ENCODE data around the gene AK1. TPM values are rescaled to one million over a fixed set of nuclear protein-coding genes. Genes with fewer than 3 reads are reported as not detected.

Gene AK1
- total RNA-seq, 1 experiment from 2014 or later = 39.2 TPM

- ChIA-PET POLR2A (interaction anchor here (0.6 kb wide), 1 partner anchor 61 kb away, joined by 3 read pairs; no protein-coding TSS in a partner anchor), CTCF (interaction anchor here (0.6 to 1.4 kb wide), 2 partner anchors 28 to 334 kb away, joined by 3 to 6 read pairs; no protein-coding TSS in a partner anchor)
- no peaks in the 10 kb centered on the region for H3K27me3 ChIP-seq (replicated peaks; ENCODE audit: control insufficient read depth, insufficient read depth, low read length)
- intact Hi-C loops (cut with micrococcal nuclease; ENCODE audit: unreplicated experiment) = no loop called here
- H3K9me3 ChIP-seq = peaks cover 17% of the 10 kb centered on the region
- no peaks in the 10 kb centered on the region; the same call in 1 of the 2 replicates for H3K4me1 ChIP-seq
- H3K36me3 ChIP-seq (ENCODE audit: control insufficient read depth, insufficient read depth, low read length) = no peaks in the 10 kb centered on the region
- no peak for TF ChIP-seq CTCF (IDR thresholded peaks at IDR 0.05; ENCODE audit: insufficient read depth in 1 of 2, low read depth in 1 of 2, low read length in 1 of 2, severe bottlenecking in 1 of 2, unreplicated experiment in 1 of 2)
- no TSS peak for BruUV-seq (replicated peaks)
- no peaks in the 10 kb centered on the region for H3K36me3 Mint-ChIP-seq (ENCODE audit: insufficient read depth, unreplicated experiment)
- H3K9me3 Mint-ChIP-seq (ENCODE audit: unreplicated experiment) = peaks cover 11% of the 10 kb centered on the region
- no peak overlapping the region for H3K27ac Mint-ChIP-seq (ENCODE audit: unreplicated experiment)
- no peak overlapping the region for H3K4me3 ChIP-seq (ENCODE audit: low read depth, low read length)
- H3K27me3 Mint-ChIP-seq (ENCODE audit: insufficient read depth, unreplicated experiment) = no peaks in the 10 kb centered on the region
- DNase-seq = no peak
- H3K4me1 Mint-ChIP-seq (ENCODE audit: low read depth, unreplicated experiment) = no peaks in the 10 kb centered on the region
- no peak overlapping the region for H3K4me3 Mint-ChIP-seq (ENCODE audit: unreplicated experiment)
Measured at GRCh38 chr9:127852829-127853228, 24.6 kb downstream of the AK1 start.

- Mint-ChIP-seq H3K4me3 (ENCODE audit: unreplicated experiment) (no peak overlapping the region), H3K27me3 (ENCODE audit: insufficient read depth, unreplicated experiment) (no peaks in the 10 kb centered on the region), H3K4me1 (ENCODE audit: low read depth, unreplicated experiment) (no peaks in the 10 kb centered on the region), H3K36me3 (ENCODE audit: insufficient read depth, unreplicated experiment) (no peaks in the 10 kb centered on the region), H3K27ac (ENCODE audit: unreplicated experiment) (no peak overlapping the region), H3K9me3 (ENCODE audit: unreplicated experiment) (peaks cover 11% of the 10 kb centered on the region)
- Histone ChIP-seq H3K36me3 (ENCODE audit: control insufficient read depth, insufficient read depth, low read length) (no peaks in the 10 kb centered on the region), H3K4me1 (no peaks in the 10 kb centered on the region), H3K9me3 (peaks cover 17% of the 10 kb centered on the region), H3K4me3 (ENCODE audit: low read depth, low read length) (no peak overlapping the region), H3K27me3 (replicated peaks; ENCODE audit: control insufficient read depth, insufficient read depth, low read length) (no peaks in the 10 kb centered on the region)
- no peak for TF ChIP-seq CTCF (IDR thresholded peaks at IDR 0.05; ENCODE audit: insufficient read depth in 1 of 2, low read depth in 1 of 2, low read length in 1 of 2, severe bottlenecking in 1 of 2, unreplicated experiment in 1 of 2)
- CTCF ChIA-PET = no interaction called here
- no peak for DNase-seq
- no TSS peak for BruUV-seq (replicated peaks)
- intact Hi-C loops (cut with micrococcal nuclease; ENCODE audit: unreplicated experiment) = no loop called here
- POLR2A ChIA-PET = no interaction called here
Measured at GRCh38 chr9:127850286-127850830, 27.1 kb downstream of the AK1 start.

GRCh38 chr9:127848756-127849504, 28.5 kb downstream of the AK1 start:
- no peaks in the 10 kb centered on the region for H3K4me1 ChIP-seq
- Mint-ChIP-seq H3K36me3 (ENCODE audit: insufficient read depth, unreplicated experiment) (no peaks in the 10 kb centered on the region), H3K27ac (ENCODE audit: unreplicated experiment) (no peak overlapping the region), H3K4me3 (ENCODE audit: unreplicated experiment) (no peak overlapping the region), H3K27me3 (ENCODE audit: insufficient read depth, unreplicated experiment) (no peaks in the 10 kb centered on the region), H3K4me1 (ENCODE audit: low read depth, unreplicated experiment) (no peaks in the 10 kb centered on the region), H3K9me3 (ENCODE audit: unreplicated experiment) (peaks cover 11% of the 10 kb centered on the region)
- no peak for TF ChIP-seq CTCF (IDR thresholded peaks at IDR 0.05; ENCODE audit: insufficient read depth in 1 of 2, low read depth in 1 of 2, low read length in 1 of 2, severe bottlenecking in 1 of 2, unreplicated experiment in 1 of 2)
- CTCF ChIA-PET = no interaction called here
- BruUV-seq (replicated peaks) = no TSS peak
- DNase-seq = no peak
- H3K9me3 ChIP-seq = peaks cover 17% of the 10 kb centered on the region
- H3K4me3 ChIP-seq (ENCODE audit: low read depth, low read length) = no peak overlapping the region
- intact Hi-C loops (cut with micrococcal nuclease; ENCODE audit: unreplicated experiment) = no loop called here
- POLR2A ChIA-PET = no interaction called here
- no peaks in the 10 kb centered on the region for H3K36me3 ChIP-seq (ENCODE audit: control insufficient read depth, insufficient read depth, low read length)
- H3K27me3 ChIP-seq (replicated peaks; ENCODE audit: control insufficient read depth, insufficient read depth, low read length) = no peaks in the 10 kb centered on the region
